HG03378 (cell line): ENCODE measurements around the gene PPP1R9B.

Experiments used
- ATAC-seq: cut with Tn5 transposase; IDR thresholded peaks from one replicate; pipeline ENCODE4 v1.9.1; 2021; ENCODE audit warnings: mild to moderate bottlenecking, moderate library complexity; ENCODE audit not compliant: unreplicated experiment

Gene PPP1R9B

DNA sequence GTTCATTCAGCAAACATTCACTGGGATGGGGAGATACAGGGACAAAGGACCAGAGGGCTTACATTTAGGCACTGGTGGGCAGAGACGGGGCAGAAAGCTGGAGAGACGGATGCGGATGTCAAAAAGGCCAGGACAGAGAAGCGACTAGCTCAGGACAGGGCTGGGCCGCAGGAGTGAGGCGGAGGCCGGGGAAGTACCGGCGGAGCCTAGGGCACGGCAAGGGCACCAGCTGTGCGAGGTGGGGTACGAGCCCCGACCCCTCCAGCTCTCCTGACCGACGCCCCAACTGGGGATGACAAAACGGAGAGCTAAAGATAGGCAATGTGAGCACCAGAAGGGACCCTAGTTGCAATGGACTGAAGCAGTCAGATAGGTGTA is 11.4 kb upstream of the PPP1R9B start:
- ATAC-seq = no peak

DNA sequence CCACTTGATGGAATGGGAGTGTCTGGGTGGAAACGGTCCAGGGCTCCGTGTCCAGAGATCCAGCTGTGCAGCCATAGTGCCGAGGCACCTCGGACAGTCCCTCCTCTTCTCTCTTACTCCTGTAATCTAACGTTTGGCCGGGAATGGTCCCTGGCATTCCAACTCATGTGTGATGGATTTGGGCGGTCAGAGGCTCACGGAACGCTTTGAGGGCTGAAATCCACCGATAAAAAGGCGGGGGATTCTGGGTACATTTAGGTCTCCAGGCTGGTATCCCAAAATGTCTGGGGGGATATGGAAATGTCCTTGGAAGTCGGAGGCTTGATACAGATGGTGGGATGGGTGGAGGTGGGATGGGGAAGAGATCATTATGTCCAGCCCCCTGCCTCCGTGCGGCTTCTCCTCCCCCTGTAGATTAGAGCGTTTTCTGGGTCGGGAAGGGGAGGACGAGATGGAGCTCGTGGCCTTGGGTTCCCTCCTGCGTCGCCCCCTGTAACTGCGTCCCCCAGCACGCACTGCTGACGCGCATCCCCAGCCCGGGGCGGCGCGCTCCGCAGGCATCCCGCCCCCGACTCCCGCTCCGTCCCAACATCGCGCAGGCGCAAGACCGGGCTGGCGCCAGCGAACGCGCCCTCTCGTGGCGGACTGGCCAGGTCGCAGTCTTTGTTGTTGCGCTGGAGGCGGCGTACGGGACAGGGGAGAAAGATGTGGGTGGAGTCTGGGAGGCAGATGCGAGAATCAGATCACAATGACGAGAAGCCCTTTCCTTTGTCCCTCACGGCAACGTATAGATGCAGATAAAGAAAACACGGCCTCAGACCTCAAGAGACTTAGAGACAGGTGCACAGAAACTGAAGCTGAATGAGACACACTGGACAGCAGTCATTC is 10.8 kb upstream of the PPP1R9B start:
- ATAC-seq = peak; percentile 57

DNA sequence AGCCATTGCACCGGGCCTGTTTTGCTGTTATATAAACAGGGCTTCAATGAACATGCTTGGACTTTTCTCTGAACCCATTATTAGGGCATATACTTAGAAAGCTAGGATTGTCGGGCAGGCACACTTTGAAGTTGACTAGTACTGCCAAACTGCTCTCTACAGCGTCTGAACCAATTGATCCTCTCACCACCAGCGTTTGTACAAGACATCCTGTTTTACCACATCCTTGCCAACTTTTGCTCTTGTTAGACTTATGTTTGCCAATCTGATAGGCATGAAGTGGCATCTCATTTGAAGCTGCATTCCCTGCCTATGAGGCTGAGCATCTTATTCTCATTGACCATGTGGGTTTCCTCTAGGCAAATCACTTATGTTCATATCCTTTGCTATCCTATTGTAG is 7.4 kb upstream of the PPP1R9B start:
- ATAC-seq = no peak

DNA sequence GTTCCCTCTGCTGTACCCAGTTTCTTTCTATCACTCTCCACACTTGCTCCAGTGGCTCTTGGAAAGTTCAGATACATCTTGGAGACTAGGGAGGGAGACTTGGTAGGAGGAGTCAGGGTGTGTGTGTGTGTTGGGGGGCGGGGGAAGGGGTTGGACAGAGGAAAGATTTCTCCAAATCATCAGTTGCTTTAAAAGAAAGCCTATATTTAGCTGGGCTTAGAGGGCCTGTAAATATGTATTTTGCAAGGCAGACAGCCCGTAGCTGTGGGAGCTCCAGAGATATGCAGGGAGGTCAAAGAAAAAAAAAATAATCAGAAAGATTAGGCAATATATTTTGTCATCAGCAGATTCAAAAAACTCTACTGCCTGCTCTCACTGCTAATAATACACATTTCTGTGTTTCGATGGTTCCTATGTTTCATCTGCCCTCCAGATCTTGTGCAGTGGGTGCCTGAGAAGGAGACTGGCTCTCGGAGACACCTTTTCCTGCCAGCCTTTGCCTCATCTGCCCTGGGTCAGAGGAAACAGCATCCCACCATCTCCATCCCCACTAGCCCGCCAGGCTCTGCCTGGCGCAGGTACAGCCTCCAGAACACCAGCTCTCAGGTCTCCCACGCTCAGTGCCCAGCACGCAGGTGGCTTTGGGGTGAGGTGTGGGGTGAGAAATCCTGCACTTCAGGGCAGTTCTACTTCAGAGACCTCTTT is 4.8 kb upstream of the PPP1R9B start:
- no peak for ATAC-seq

- ATAC-seq = no peak
Observed at GRCh38 chr17:50154604-50155003, 4.1 kb upstream of the PPP1R9B start.

DNA sequence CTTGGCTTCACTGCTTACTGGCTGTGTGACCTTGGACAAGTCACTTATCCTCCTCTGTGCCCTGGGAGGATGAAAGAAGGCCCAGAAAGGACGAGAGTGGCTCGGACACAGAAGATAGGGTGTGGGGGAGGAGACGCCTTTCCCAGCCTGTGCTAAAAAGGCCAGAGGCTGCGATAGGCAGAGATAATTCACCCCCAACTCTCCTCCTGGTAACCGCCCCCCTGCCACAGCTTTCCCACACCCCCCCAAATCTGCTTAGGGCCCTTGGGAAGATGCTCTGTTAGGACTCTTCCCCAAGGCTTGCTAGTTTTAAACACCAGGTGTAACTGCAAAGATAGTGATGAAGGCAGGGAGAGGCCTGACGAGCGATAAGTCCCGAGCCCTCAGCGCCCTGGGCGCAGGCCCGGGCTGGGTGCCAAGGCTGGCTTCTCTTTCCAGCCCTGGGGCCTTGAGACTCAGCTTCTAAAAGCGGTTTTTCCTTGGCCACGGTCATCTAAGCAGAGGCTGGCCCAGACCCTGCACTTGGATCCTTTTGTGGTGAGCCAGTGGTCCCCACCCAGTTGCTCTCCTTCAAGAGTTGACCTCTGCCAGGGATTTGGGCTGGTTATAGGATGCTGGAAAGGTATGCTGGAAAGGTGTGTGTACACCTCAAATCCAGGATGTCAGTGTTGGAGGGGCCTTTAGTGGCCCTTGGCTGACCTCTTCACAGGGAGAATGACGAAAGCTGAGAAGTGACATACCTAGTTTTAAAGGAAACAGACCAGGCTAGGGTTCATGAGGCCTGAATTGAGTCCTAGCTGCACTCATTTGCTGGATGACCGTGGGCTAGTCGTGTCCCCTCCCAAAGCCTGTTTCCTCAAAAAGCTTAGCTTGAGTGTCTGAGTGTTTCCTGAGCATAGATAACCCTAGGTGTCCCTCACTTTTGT is 3.4 kb upstream of the PPP1R9B start:
- no peak for ATAC-seq

GRCh38 chr17:50152736-50153135 is 2.3 kb upstream of the PPP1R9B start:
- no peak for ATAC-seq

GRCh38 chr17:50151937-50152547 is 1.6 kb upstream of the PPP1R9B start:
- no peak for ATAC-seq

GRCh38 chr17:50151041-50151936 is 812 bp upstream of the PPP1R9B start:
- no peak for ATAC-seq

DNA sequence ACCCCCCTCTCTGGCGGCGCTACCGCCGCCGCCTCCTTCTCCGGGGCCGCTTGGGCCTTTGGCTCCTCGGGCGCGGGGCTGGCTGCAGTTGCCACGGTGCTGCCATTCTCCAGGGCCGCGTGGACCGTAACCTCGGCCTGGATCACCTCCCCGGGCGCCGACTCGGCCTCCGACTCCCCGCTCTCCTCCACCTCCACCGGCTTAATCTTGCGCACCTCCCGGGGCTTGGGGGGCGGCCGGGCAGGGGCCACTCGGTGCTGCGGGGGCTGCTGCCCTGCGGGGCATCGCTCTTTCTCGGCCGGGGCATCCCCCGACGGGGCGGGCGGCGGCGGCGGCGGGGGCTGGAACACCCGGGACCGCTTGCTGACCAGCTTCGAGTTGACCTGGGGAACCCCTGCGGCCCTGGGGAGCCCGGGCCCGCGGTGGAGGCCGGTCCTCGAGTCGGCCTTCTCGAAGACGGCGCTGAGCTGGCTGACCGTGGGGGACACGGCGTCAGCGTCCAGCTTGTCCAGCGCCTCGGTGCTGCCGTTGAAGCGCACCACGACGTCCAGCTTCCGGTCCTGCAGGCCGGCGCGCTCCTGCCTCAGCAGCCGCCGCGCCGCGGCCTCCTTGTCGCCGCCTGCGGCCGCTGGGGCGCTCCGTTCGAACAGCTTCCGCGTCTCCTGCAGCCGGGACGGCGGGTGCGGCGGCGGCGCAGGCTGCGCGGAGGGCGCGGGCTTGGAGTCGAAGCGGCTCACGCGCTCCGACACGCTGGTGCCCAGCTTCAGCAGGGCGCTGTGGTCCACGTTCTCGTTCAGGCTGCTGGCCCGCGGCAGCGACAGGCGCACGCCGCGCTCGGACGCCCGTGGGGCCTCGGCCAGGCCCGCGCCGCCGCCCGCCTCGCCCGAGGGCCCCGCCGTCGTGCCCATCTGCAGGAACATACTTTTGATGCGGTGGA is 792 bp downstream of the PPP1R9B start:
- no peak for ATAC-seq

DNA sequence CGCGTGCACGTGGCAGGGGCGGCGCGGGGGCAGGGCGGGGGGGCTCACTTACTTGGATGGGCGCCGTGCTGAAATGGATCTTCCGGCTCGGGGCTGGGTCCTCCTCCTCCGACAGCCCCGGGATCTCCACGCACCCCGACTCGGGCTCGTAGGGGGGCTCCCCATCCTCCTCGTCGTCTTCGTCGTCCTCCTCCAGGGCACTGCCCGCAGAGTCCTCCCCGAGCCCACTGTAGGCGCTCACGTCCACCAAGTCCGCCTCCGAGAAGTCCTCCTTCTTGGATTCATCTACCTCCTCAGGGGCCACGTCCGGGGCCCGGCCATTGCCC is 1.4 kb downstream of the PPP1R9B start:
- no peak for ATAC-seq

GRCh38 chr17:50148226-50149090 is 2.0 kb downstream of the PPP1R9B start:
- ATAC-seq = peak; percentile 43

GRCh38 chr17:50147841-50148225 is 2.6 kb downstream of the PPP1R9B start:
- ATAC-seq = no peak

GRCh38 chr17:50146927-50147665 is 3.4 kb downstream of the PPP1R9B start:
- no peak for ATAC-seq

- ATAC-seq = no peak
Observed at GRCh38 chr17:50146230-50146926, 4.1 kb downstream of the PPP1R9B start.

DNA sequence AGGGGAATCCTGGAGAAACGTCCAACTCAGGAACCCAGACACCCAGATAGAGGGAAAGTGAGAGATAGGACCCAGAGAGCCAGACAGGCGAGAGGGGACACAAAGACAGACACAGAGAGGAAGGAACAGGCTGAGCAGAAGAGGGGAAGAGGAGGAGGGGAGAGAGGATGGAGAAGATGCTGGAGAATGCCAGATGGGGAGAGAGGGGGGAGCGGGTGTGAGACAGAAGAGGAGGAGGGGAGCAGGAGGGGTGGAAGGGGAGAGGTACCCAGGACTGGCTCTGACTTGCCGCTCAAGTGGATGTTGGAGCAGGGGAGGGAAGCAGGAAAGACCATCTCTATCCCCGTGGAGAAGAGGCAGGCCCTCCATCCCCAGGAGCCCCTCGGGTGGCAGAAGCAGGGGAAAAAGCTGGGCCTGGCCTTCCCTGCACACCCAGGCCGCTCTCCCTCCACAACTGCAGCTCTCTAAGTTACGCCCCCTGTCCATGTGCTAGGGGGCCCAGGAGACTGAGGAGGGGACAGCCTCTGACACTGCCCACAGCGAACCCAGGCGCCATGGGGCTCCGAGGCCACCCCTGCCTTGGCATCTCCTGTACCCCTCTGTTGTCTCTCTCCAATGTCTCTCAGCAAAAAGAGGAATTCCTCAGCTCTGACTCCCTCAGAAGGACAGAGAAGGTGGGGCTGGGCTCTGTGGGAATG is 4.8 kb downstream of the PPP1R9B start:
- ATAC-seq = no peak
